H1 (cell line): ENCODE data around the gene PRAMEF5. TPM values are rescaled to one million over a fixed set of nuclear protein-coding genes. Genes with fewer than 3 reads are reported as not detected.

ENCODE experiments used
- polyA plus RNA-seq, 7 experiments: library from polyadenylated mRNA; depleted of rRNA in 3 of 7; stranded (reverse) in 5 of 7; unstranded in 2 of 7; fragments of >200 nt in 5 of 7; fragments of 200-250 nt in 2 of 7; gene quantifications; 1 replicate in 5 of 7; 2 replicates in 1 of 7; 4 replicates in 1 of 7; pipeline versions ENCODE4 v1.2.1 to v1.2.3, GENCODE V29; 2011 to 2013; ENCODE audit warnings: missing spikeins in 2 of 7, mixed read lengths in 2 of 7
- small RNA-seq: library from polyadenylated mRNA; stranded (forward); fragments of <200 nt; extraction: miRNeasy Mini kit (QIAGEN cat#:217004); gene quantifications from one replicate; pipeline ENCODE3, GENCODE V24; 2013; ENCODE audit not compliant: insufficient read depth
- total RNA-seq: library from RNA; stranded (reverse); fragmentation: NEBNext Ultra II Directional; extraction: Animal tissue kit (Norgen Biotek cat#: 25700); gene quantifications from 2 replicates; pipeline ENCODE4 v1.2.1, GENCODE V29; 2021

PRAMEF5 gene
- total and polyA plus RNA-seq, 2 of the 8 experiments (the other 6 are each of a cell fraction or from before 2014, with no cell fraction given) = not detected

Small RNA genes lying within 50 kb of the gene (small RNA-seq; reads per million reads assigned to genes)
- gene RNU6-771P = not detected

Other genes with a start within 250 kb of the PRAMEF5 start
- gene PRAMEF27, start 197.6 kb upstream of the PRAMEF5 start, total RNA-seq = not detected in 2 replicates
- gene PRAMEF27, start 197.6 kb upstream of the PRAMEF5 start, polyA plus RNA-seq (2011; rRNA removed) = not detected in 2 replicates
- gene HNRNPCL3, start 193.4 kb upstream of the PRAMEF5 start, total RNA-seq = not detected in 2 replicates
- not detected in 2 replicates for gene HNRNPCL3, start 193.4 kb upstream of the PRAMEF5 start, polyA plus RNA-seq (2011; rRNA removed)
- gene PRAMEF25, start 183.4 kb upstream of the PRAMEF5 start, total RNA-seq = not detected in 2 replicates
- not detected in 2 replicates for gene PRAMEF25, start 183.4 kb upstream of the PRAMEF5 start, polyA plus RNA-seq (2011; rRNA removed)
- not detected in 2 replicates for gene HNRNPCL2, start 137.3 kb upstream of the PRAMEF5 start, total RNA-seq
- not detected in 2 replicates for gene HNRNPCL2, start 137.3 kb upstream of the PRAMEF5 start, polyA plus RNA-seq (2011; rRNA removed)
- gene PRAMEF26, start 98.2 kb upstream of the PRAMEF5 start, total RNA-seq = not detected in 2 replicates
- gene PRAMEF26, start 98.2 kb upstream of the PRAMEF5 start, polyA plus RNA-seq (2011; rRNA removed) = not detected in 2 replicates
- not detected in 2 replicates for gene HNRNPCL4, start 88.6 kb upstream of the PRAMEF5 start, total RNA-seq
- not detected in 2 replicates for gene HNRNPCL4, start 88.6 kb upstream of the PRAMEF5 start, polyA plus RNA-seq (2011; rRNA removed)
- not detected in 2 replicates for gene PRAMEF9, start 82.3 kb upstream of the PRAMEF5 start, total RNA-seq
- gene PRAMEF9, start 82.3 kb upstream of the PRAMEF5 start, polyA plus RNA-seq (2011; rRNA removed) = not detected in 2 replicates
- not detected in 2 replicates for gene PRAMEF13, start 52.8 kb upstream of the PRAMEF5 start, total RNA-seq
- gene PRAMEF13, start 52.8 kb upstream of the PRAMEF5 start, polyA plus RNA-seq (2011; rRNA removed) = not detected in 2 replicates
- gene PRAMEF18, start 28.0 kb upstream of the PRAMEF5 start, total RNA-seq = not detected in 2 replicates
- not detected in 2 replicates for gene PRAMEF18, start 28.0 kb upstream of the PRAMEF5 start, polyA plus RNA-seq (2011; rRNA removed)
- not detected in 2 replicates for gene PRAMEF8, start 30.9 kb downstream of the PRAMEF5 start, total RNA-seq
- gene PRAMEF8, start 30.9 kb downstream of the PRAMEF5 start, polyA plus RNA-seq (2011; rRNA removed) = not detected in 2 replicates
- gene PRAMEF33, start 49.3 kb downstream of the PRAMEF5 start, total RNA-seq = not detected in 2 replicates
- gene PRAMEF33, start 49.3 kb downstream of the PRAMEF5 start, polyA plus RNA-seq (2011; rRNA removed) = not detected in 2 replicates
- not detected in 2 replicates for gene PRAMEF15, start 61.4 kb downstream of the PRAMEF5 start, total RNA-seq
- not detected in 2 replicates for gene PRAMEF15, start 61.4 kb downstream of the PRAMEF5 start, polyA plus RNA-seq (2011; rRNA removed)
- not detected in 2 replicates for gene PRAMEF14, start 92.9 kb downstream of the PRAMEF5 start, total RNA-seq
- not detected in 2 replicates for gene PRAMEF14, start 92.9 kb downstream of the PRAMEF5 start, polyA plus RNA-seq (2011; rRNA removed)
- not detected in 2 replicates for gene PRAMEF19, start 117.7 kb downstream of the PRAMEF5 start, total RNA-seq
- not detected in 2 replicates for gene PRAMEF19, start 117.7 kb downstream of the PRAMEF5 start, polyA plus RNA-seq (2011; rRNA removed)
- gene PRAMEF17, start 135.4 kb downstream of the PRAMEF5 start, total RNA-seq = not detected in 2 replicates
- gene PRAMEF17, start 135.4 kb downstream of the PRAMEF5 start, polyA plus RNA-seq (2011; rRNA removed) = not detected in 2 replicates
- gene PRAMEF20, start 156.3 kb downstream of the PRAMEF5 start, total RNA-seq = not detected in 2 replicates
- not detected in 2 replicates for gene PRAMEF20, start 156.3 kb downstream of the PRAMEF5 start, polyA plus RNA-seq (2011; rRNA removed)